ENCODE results near the gene RTN4RL1.
"Not testable (repeated sequence)": the region's sequence is repeated elsewhere in the genome, so short reads cannot be mapped to it uniquely, and the experiment has no call there.

Gene RTN4RL1

DNA sequence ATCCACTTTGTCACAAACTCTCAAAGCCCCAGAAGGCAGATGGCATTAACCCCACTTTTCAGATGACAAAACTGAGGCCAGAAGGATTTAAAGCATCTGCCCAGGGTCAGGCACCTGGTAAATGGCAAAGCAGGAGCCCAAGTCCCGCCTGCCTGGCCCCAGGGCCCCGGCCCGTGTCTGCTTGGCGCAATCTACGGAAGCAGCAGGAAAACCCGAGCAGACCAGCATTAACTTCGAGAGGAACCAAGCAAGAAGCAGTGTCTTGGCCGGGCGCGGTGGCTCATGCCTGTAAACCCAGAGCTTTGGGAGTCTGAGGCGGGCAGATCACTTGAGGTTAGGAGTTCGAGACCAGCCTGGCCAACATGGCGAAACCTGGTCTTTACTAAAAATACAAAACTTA is 21.6 kb downstream of the RTN4RL1 start:
- DNase-seq (ENCODE audit: low read depth in 2 of 2) = no peak

DNA sequence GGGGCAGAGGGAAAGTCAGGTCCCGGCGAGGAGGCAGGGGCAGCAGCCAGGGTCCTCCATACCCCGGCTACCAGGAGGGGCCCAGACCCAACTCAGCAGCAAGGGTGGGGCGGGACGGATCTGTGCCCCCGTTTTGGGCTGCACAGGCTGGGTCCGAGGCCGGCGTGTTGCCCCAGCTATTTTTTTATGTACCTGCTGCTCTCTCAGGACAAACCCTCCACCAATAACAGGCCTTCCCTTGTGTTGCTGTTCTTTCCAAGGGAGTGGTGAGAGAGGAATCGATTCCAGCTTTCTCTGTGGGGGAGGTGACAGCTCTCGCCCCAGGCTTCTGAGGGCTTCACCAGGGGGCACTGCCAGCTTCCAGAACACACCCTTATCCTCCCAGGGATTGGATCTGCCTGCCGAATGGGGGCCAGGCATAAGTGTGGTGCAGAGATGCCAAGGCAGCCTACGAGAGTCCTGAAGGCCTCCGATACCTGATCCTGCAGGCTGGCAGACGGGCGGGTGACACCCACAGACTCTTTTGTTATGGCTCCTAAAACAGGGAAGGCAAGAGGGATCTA is 22.3 kb downstream of the RTN4RL1 start:
- no peak for DNase-seq (ENCODE audit: low read depth in 2 of 2)

- no peak for DNase-seq (ENCODE audit: low read depth in 2 of 2)
Observed at GRCh38 chr17:1999557-2000251, 25.4 kb downstream of the RTN4RL1 start.

DNA sequence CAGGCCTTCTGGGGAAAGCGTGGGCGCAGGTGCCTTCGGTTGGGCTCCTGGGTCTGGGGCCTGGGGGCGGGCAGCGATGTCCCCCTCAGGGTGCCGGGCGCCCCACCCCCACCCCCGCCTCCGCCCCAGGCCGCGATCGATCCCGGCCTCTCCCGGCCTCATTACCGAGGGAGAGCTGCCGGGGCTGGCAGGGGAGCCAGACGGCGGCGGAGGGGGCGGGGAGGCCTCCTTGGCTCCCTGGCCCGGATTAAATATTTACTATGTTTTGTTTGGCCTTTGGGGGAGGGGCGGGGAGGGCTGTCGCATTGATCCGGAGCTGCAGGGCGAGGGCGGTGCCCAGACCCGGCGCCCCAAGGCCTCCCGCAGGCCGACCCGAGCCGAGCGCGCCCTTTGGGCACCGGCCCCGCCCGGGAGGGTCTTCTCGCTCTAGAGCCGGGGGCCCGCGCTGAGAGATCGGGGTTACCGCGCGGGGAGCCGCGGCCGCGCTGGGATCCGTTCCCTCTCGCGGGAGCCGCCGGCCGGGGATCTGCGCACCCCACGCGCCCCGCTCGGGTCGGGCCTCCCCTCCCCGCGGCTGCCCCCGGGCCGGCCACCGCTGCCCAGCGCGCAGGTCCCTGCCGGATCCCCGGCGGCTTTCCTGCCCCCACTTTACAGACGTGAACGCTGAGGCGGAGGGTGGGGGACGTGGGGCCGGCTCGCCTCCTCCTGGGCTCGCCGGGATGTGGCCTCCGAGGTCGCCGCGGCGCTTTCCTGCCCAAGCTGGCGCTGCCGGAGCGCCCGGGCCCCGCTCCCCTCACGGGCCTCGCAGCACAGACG is 27.0 kb downstream of the RTN4RL1 start:
- no peak for DNase-seq (ENCODE audit: low read depth in 2 of 2)

DNA sequence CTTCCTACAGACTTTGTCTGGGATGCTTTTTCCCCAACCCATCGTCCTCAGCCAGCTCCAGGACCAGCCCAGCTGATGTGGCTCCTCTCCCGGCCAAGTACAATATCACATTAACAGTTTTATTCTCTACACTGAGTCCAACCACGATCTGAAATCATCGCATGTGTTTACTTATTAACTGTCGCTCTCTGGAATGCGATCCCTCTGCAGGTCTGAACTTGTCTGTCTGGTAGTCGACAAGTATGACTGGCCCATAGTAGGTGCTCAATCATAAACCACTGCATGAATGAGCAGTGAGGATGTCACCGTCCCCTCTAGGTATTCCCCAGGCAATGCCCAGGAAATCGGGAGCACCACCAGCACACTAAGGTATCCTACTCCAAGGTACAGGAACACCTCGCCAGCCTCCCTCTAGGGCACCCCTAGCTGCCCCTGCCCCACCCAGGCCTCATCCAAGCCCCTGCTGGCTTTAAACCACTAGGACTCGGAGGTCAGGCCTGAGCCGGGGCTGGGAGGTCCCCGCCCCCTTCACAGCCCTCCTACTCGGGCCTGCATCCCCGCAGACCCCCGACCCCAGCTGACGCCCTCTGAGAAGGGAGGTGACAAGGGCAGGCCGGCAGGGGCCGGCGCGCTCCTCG is 27.7 kb downstream of the RTN4RL1 start:
- no peak for DNase-seq (ENCODE audit: low read depth in 2 of 2)

GRCh38 chr17:1996800-1997288 is 28.3 kb downstream of the RTN4RL1 start:
- no peak for DNase-seq (ENCODE audit: low read depth in 2 of 2)

GRCh38 chr17:1995907-1996799 is 29.0 kb downstream of the RTN4RL1 start:
- no peak for DNase-seq (ENCODE audit: low read depth in 2 of 2)

GRCh38 chr17:1995321-1995892 is 29.7 kb downstream of the RTN4RL1 start:
- DNase-seq (ENCODE audit: low read depth in 2 of 2) = no peak

GRCh38 chr17:1994707-1995106 is 30.4 kb downstream of the RTN4RL1 start:
- DNase-seq (ENCODE audit: low read depth in 2 of 2) = no peak

GRCh38 chr17:1992541-1992940 is 32.6 kb downstream of the RTN4RL1 start:
- DNase-seq (ENCODE audit: low read depth in 2 of 2) = no peak

- no peak for DNase-seq (ENCODE audit: low read depth in 2 of 2)
Observed at GRCh38 chr17:1989135-1989534, 36.0 kb downstream of the RTN4RL1 start.

DNA sequence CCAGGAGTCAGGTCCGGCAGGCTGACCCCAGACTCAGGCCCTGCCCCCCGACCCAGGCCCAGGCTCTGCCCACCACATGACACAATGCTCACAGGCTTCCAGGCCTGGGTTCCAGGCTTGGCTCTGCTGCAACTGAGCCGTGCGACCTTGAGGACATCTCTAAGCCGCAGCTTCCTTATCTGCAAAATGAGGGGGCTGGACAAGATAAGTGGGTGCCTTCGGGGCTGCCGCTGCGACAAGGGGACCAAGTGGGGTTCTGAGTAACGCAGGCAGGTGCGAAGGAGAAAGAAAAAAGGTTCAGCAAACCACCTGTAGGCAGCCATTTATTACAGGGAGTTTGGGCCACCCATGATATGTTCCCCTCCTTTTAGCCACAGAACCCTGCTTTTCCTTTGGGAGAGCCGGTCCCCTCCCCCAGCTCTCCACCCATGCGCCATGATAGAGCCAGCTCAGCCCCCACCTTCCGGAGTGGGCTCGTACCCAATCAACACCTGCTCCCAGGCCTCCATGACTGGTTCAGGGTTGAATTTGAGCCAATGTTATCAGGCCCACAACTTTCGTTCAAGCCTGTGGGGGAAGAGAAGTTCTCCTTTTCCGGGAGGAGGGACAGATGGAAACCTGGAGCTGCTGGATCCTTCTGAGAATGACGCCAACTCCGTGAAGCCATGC is 38.2 kb downstream of the RTN4RL1 start:
- no peak for DNase-seq (ENCODE audit: low read depth in 2 of 2)

GRCh38 chr17:1985686-1986085 is 39.4 kb downstream of the RTN4RL1 start:
- DNase-seq (ENCODE audit: low read depth in 2 of 2) = no peak

DNA sequence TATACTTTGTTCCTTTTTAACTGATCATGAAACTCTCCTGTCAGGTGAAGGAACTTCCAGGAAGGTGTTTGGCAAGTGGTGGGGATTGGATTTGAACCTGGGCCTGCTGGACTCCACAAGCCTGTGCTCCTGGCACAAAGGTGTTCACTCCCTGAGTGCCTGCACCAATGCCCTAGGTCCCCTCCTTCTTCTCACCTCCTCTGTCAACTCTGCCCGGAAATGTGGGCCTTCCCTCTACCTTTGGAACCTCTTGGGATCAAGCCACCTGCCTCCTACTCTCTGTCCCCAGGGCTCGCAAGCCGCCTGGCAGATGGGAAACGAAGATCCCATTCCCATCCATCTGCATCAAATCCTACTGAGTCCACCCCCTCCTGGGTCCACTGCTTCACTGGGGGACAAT is 40.0 kb downstream of the RTN4RL1 start:
- no peak for DNase-seq (ENCODE audit: low read depth in 2 of 2)

- not testable (repeated sequence) for DNase-seq (ENCODE audit: low read depth in 2 of 2)
Observed at GRCh38 chr17:1982793-1983366, 42.3 kb downstream of the RTN4RL1 start.

DNA sequence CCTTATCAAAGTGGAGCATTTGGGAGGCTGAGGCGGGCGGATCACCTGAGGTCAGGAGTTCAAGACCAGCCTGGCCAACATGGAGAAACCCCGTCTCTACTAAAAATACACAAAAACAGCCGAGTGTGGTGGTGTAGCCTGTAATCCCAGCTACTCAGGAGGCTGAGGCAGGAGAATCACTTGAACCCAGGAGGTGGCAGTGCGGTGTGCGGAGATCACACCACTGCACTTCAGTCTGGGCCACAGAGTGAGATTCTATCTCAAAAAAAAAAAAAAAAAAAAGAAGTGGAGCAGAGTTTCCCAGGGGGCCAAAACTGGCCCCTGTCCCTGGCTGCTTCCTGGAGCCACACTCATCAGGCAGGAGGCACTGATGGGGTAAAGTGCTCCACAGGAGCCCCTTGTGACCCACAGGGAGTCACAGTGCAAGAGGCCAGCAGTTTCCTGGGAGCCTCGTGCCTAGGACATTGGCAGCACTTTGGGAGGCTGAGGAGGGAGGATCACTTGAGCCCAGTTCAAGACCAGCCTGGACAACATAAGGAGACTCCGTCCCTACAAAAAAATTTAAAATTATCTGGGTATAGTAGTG is 44.4 kb downstream of the RTN4RL1 start:
- no peak for DNase-seq (ENCODE audit: low read depth in 2 of 2)

GRCh38 chr17:1979182-1979985 is 45.8 kb downstream of the RTN4RL1 start:
- DNase-seq (ENCODE audit: low read depth in 2 of 2) = no peak

DNA sequence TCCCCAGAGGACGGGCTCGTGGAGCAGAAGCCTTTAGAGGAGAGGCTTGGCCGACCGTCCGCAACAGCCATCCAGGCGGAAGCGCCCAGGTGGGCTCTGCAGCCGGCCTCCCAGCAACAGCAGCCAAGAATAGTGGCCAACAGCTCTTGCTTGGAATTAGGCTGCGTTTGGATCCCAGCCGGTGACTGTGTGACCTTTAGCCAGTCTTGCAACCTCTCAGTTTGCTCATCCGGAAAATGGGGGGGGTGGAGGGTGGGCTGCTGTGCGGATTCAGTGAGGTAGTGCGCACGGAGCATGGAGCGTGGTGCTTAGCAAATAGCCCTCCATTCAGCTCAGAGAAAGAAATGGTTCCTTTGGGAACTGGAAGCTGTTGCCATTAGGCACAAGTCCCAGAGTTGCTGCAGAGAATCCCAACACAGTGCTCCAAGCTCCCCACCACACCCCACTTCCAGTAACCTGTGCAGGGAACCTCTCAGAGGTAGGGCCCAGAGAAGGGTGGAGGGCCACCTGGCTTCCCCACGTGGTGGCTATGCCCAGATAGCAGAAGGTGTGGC is 46.7 kb downstream of the RTN4RL1 start:
- DNase-seq (ENCODE audit: low read depth in 2 of 2) = no peak

Measured in stimulated activated CD4-positive, alpha-beta T cell treated with anti-CD3 and anti-CD28 coated beads, Interleukin-4, amount 100 ng/mL, for 48 hours (primary cell).